K562 treated with DMSO at 1 percent for 48 hours (cell line): ENCODE results near the gene DCLK3. TPM values are rescaled to one million over a fixed set of nuclear protein-coding genes. Genes with fewer than 3 reads are reported as not detected.

Experiments
- total RNA-seq: library from RNA; unstranded; fragments of 300-600 nt; gene quantifications from 2 replicates; pipeline ENCODE4 v1.2.3, GENCODE V29; 2022; ENCODE audit warnings: low replicate concordance; ENCODE audit errors: extremely low read depth

Gene DCLK3, protein sequence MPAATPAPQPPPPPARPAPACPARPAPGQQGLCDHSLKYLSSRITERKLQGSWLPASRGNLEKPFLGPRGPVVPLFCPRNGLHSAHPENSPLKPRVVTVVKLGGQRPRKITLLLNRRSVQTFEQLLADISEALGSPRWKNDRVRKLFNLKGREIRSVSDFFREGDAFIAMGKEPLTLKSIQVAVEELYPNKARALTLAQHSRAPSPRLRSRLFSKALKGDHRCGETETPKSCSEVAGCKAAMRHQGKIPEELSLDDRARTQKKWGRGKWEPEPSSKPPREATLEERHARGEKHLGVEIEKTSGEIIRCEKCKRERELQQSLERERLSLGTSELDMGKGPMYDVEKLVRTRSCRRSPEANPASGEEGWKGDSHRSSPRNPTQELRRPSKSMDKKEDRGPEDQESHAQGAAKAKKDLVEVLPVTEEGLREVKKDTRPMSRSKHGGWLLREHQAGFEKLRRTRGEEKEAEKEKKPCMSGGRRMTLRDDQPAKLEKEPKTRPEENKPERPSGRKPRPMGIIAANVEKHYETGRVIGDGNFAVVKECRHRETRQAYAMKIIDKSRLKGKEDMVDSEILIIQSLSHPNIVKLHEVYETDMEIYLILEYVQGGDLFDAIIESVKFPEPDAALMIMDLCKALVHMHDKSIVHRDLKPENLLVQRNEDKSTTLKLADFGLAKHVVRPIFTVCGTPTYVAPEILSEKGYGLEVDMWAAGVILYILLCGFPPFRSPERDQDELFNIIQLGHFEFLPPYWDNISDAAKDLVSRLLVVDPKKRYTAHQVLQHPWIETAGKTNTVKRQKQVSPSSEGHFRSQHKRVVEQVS
- total RNA-seq: not detected in 2 replicates

GRCh38 chr3:36763850-36764703 is at the start of gene DCLK3:
Gene DCLK3, minus strand, starts transcription at chr3:36764553. Its CDS starts 290 bp downstream, at chr3:36764263.

Other genes starting within 250 kb of the DCLK3 start
- not detected in 2 replicates for gene TRANK1, start 180.5 kb upstream of the DCLK3 start, total RNA-seq
- gene EPM2AIP1, start 228.6 kb upstream of the DCLK3 start, total RNA-seq: not detected in 2 replicates
- not detected in 2 replicates for gene MLH1, start 229.0 kb upstream of the DCLK3 start, total RNA-seq